K562 (cell line): ENCODE data around the gene KISS1. TPM values are rescaled to one million over a fixed set of nuclear protein-coding genes. Genes with fewer than 3 reads are reported as not detected.

Source experiments
- ARNT ChIP-seq, 2 experiments: fragments of 450-650 bp; IDR thresholded peaks; 2 replicates each; pipeline ENCODE4 v1.6.1; 2016; ENCODE audit warnings: mild to moderate bottlenecking in 1 of 2
- ASH1L ChIP-seq: fragments of 450-650 bp; IDR thresholded peaks from 2 replicates; pipeline ENCODE4 v1.6.1; 2018; ENCODE audit warnings: borderline replicate concordance, mild to moderate bottlenecking, low read depth; ENCODE audit not compliant: partially characterized antibody
- CREB1 ChIP-seq, 2 experiments: sonication (generic) in 1 of 2; formaldehyde crosslinking in 1 of 2; IDR thresholded peaks; 2 replicates each; pipeline versions ENCODE4 v1.6.1 to v1.8.0; 2012 to 2022; ENCODE audit warnings: inconsistent platforms in 1 of 2, mild to moderate bottlenecking in 1 of 2, missing genetic modification reagents in 1 of 2, moderate library complexity in 1 of 2
- CREM ChIP-seq: IDR thresholded peaks from 2 replicates; pipeline ENCODE4 v1.6.1; 2014; ENCODE audit warnings: antibody characterized with exemption, low read depth
- FOSL1 ChIP-seq: fragments of 200-800 bp; sonication (Bioruptor generic); conservative IDR thresholded peaks from 2 replicates; pipeline ENCODE4 v1.6.1; 2016; ENCODE audit warnings: missing genetic modification characterization, missing compliant biosample characterization
- HDAC3 ChIP-seq: fragments of 450-650 bp; IDR thresholded peaks from 2 replicates; pipeline ENCODE4 v1.6.1; 2018; ENCODE audit warnings: borderline replicate concordance, mild to moderate bottlenecking, moderate library complexity; ENCODE audit not compliant: partially characterized antibody
- HNRNPK ChIP-seq: fragments of 200-400 bp; formaldehyde crosslinking; IDR thresholded peaks from one replicate; pipeline ENCODE4 v1.6.1; 2018; ENCODE audit warnings: mild to moderate bottlenecking, low read depth, low read length; ENCODE audit not compliant: poor library complexity, severe bottlenecking
- LEF1 ChIP-seq: fragments of 450-650 bp; IDR thresholded peaks from 2 replicates; pipeline ENCODE4 v1.6.1; 2016; ENCODE audit warnings: mild to moderate bottlenecking
- POLR3A ChIP-seq: IDR thresholded peaks from 2 replicates; pipeline ENCODE4 v1.6.1; 2011; ENCODE audit warnings: borderline replicate concordance, mild to moderate bottlenecking, moderate library complexity; ENCODE audit not compliant: insufficient read length, insufficient read depth; ENCODE audit errors: extremely low read depth
- TBL1XR1 ChIP-seq, 2 experiments: IDR thresholded peaks; 2 replicates each; pipeline ENCODE4 v1.6.1; 2012; ENCODE audit warnings: improper control_type of control experiment in 2 of 2, low read length in 2 of 2, mild to moderate bottlenecking in 1 of 2
- ZFPM2 ChIP-seq: fragments of 250-450 bp; sonication (Bioruptor Pico); IDR thresholded peaks from 2 replicates; pipeline ENCODE4 v1.5.1; 2022; ENCODE audit warnings: mild to moderate bottlenecking
- ZNF644 ChIP-seq: fragments of 200-800 bp; sonication (Bioruptor generic); IDR thresholded peaks from 2 replicates; pipeline ENCODE4 v1.6.1; 2016; ENCODE audit warnings: low read depth, missing genetic modification characterization, missing compliant biosample characterization
- polyA plus RNA-seq, 8 experiments: library from polyadenylated mRNA; depleted of rRNA in 4 of 8; stranded (reverse) in 5 of 8; unstranded in 3 of 8; fragments of >200 nt; fragmentation: Nextera tagmentation in 2 of 8; fragmentation: Illumina TruSeq in 1 of 8; extraction: Ambion mirVana in 2 of 8; extraction: Trizol in 1 of 8; gene quantifications; 2 replicates each; pipeline versions ENCODE4 v1.2.1 to v1.2.3, GENCODE V29; 2011 to 2014; ENCODE audit warnings: inconsistent platforms in 1 of 8, missing spikeins in 1 of 8
- total RNA-seq, 7 experiments: library from RNA; depleted of rRNA in 6 of 7; stranded (reverse); fragments of >200 nt in 6 of 7; fragmentation: Illumina TruSeq in 2 of 7; extraction: Trizol in 2 of 7; gene quantifications; 2 replicates each; pipeline versions ENCODE4 v1.2.1 to v1.2.3, GENCODE V29; 2011 to 2021; ENCODE audit warnings: low replicate concordance in 1 of 7
- TF ChIP-seq, protein P1 (sequence below): sonication (generic); formaldehyde crosslinking; IDR thresholded peaks from 2 replicates; pipeline ENCODE4 v1.8.0; 2022; ENCODE audit warnings: mild to moderate bottlenecking, missing genetic modification reagents
- TF ChIP-seq, protein P2 (sequence below): fragments of 450-650 bp; IDR thresholded peaks from 2 replicates; pipeline ENCODE4 v1.6.1; 2016; ENCODE audit warnings: low read depth
- TF ChIP-seq, protein P3 (sequence below): fragments of 200-800 bp; sonication (Bioruptor generic); IDR thresholded peaks from 2 replicates; pipeline ENCODE4 v1.6.1; 2017; ENCODE audit warnings: missing genetic modification characterization, missing compliant biosample characterization
- TF ChIP-seq, protein P4 (sequence below): fragments of 450-650 bp; IDR thresholded peaks from 2 replicates; pipeline ENCODE4 v1.6.1; 2018; ENCODE audit warnings: mild to moderate bottlenecking, low read depth; ENCODE audit not compliant: partially characterized antibody

KISS1 gene
- total and polyA plus RNA-seq, 9 of the 15 experiments (the other 6 are each of a cell fraction or from before 2014, with no cell fraction given), result 0.31 TPM; not detected in 8

- TF ChIP-seq, protein P1, sequence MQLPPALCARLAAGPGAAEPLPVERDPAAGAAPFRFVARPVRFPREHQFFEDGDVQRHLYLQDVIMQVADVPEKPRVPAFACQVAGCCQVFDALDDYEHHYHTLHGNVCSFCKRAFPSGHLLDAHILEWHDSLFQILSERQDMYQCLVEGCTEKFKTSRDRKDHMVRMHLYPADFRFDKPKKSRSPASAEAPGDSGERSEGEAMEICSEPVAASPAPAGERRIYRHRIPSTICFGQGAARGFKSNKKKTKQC (CRISPR knock-in tag), result no peak
- TF ChIP-seq POLR3A, result no peak
- no peak; a peak in 1 of 4 replicates for TF ChIP-seq TBL1XR1 (IDR thresholded peaks at IDR 0.05; ENCODE audit: low read length in 2 of 2)
- peak; percentile 94 for TF ChIP-seq ZNF644
- TF ChIP-seq FOSL1, result peak; percentile 77
- no peak for TF ChIP-seq HNRNPK
- peak; percentile 52 for TF ChIP-seq HDAC3
- no peak for TF ChIP-seq ASH1L
- TF ChIP-seq, protein P2, sequence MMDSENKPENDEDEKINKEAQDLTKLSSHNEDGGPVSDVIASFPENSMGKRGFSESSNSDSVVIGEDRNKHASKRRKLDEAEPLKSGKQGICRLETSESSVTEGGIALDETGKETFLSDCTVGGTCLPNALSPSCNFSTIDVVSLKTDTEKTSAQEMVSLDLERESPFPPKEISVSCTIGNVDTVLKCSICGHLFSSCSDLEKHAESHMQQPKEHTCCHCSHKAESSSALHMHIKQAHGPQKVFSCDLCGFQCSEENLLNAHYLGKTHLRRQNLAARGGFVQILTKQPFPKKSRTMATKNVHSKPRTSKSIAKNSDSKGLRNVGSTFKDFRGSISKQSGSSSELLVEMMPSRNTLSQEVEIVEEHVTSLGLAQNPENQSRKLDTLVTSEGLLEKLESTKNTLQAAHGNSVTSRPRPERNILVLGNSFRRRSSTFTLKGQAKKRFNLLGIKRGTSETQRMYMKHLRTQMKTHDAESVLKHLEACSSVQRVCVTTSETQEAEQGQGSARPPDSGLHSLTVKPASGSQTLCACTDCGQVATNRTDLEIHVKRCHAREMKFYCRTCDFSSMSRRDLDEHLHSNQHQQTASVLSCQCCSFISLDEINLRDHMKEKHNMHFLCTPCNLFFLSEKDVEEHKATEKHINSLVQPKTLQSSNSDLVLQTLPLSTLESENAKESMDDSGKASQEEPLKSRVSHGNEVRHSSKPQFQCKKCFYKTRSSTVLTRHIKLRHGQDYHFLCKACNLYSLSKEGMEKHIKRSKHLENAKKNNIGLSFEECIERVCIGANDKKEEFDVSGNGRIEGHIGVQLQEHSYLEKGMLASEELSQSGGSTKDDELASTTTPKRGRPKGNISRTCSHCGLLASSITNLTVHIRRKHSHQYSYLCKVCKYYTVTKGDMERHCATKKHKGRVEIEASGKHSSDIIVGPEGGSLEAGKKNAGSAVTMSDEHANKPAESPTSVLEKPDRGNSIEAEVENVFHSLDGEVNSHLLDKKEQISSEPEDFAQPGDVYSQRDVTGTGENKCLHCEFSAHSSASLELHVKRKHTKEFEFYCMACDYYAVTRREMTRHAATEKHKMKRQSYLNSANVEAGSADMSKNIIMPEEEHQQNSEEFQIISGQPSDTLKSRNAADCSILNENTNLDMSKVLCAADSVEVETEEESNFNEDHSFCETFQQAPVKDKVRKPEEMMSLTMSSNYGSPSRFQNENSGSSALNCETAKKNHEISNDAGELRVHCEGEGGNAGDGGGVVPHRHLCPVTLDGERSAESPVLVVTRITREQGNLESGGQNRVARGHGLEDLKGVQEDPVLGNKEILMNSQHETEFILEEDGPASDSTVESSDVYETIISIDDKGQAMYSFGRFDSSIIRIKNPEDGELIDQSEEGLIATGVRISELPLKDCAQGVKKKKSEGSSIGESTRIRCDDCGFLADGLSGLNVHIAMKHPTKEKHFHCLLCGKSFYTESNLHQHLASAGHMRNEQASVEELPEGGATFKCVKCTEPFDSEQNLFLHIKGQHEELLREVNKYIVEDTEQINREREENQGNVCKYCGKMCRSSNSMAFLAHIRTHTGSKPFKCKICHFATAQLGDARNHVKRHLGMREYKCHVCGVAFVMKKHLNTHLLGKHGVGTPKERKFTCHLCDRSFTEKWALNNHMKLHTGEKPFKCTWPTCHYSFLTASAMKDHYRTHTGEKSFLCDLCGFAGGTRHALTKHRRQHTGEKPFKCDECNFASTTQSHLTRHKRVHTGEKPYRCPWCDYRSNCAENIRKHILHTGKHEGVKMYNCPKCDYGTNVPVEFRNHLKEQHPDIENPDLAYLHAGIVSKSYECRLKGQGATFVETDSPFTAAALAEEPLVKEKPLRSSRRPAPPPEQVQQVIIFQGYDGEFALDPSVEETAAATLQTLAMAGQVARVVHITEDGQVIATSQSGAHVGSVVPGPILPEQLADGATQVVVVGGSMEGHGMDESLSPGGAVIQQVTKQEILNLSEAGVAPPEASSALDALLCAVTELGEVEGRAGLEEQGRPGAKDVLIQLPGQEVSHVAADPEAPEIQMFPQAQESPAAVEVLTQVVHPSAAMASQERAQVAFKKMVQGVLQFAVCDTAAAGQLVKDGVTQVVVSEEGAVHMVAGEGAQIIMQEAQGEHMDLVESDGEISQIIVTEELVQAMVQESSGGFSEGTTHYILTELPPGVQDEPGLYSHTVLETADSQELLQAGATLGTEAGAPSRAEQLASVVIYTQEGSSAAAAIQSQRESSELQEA, result no peak
- TF ChIP-seq, protein P3, sequence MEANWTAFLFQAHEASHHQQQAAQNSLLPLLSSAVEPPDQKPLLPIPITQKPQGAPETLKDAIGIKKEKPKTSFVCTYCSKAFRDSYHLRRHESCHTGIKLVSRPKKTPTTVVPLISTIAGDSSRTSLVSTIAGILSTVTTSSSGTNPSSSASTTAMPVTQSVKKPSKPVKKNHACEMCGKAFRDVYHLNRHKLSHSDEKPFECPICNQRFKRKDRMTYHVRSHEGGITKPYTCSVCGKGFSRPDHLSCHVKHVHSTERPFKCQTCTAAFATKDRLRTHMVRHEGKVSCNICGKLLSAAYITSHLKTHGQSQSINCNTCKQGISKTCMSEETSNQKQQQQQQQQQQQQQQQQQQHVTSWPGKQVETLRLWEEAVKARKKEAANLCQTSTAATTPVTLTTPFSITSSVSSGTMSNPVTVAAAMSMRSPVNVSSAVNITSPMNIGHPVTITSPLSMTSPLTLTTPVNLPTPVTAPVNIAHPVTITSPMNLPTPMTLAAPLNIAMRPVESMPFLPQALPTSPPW, result peak; percentile 47
- TF ChIP-seq, protein P4, sequence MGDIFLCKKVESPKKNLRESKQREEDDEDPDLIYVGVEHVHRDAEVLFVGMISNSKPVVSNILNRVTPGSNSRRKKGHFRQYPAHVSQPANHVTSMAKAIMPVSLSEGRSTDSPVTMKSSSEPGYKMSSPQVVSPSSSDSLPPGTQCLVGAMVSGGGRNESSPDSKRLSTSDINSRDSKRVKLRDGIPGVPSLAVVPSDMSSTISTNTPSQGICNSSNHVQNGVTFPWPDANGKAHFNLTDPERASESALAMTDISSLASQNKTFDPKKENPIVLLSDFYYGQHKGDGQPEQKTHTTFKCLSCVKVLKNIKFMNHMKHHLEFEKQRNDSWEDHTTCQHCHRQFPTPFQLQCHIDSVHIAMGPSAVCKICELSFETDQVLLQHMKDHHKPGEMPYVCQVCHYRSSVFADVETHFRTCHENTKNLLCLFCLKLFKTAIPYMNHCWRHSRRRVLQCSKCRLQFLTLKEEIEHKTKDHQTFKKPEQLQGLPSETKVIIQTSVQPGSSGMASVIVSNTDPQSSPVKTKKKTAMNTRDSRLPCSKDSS, result no peak
- peak; percentile 41; the same call in 1 of the 2 replicates for TF ChIP-seq CREM
- TF ChIP-seq ZFPM2 (CRISPR knock-in tag), result no peak
- no peak for TF ChIP-seq LEF1
- 0 out of 4 replicates have a peak, but pooled peaks of 1 of the 2 experiments have one; percentile 36 for TF ChIP-seq ARNT (IDR thresholded peaks at IDR 0.05)
- TF ChIP-seq CREB1 (IDR thresholded peaks at IDR 0.05), result peak; percentile 11; the same call in 1 of the 2 replicates
- no peak for TF ChIP-seq CREB1 (CRISPR knock-in tag; IDR thresholded peaks at IDR 0.05)
Measured at GRCh38 chr1:204227351-204227750, 31.1 kb upstream of the KISS1 start (continued).
